GM21390 (cell line): ENCODE measurements around the gene ZNF644.
"Not testable (repeated sequence)": the region's sequence is repeated elsewhere in the genome, so short reads cannot be mapped to it uniquely, and the experiment has no call there.

ENCODE experiments used
- ATAC-seq: cut with Tn5 transposase; IDR thresholded peaks from one replicate; pipeline ENCODE4 v1.9.1; 2021; ENCODE audit not compliant: unreplicated experiment

ZNF644 gene

GRCh38 chr1:90928231-90928630, 93.6 kb downstream of the ZNF644 start:
- ATAC-seq = not testable (repeated sequence)

- not testable (repeated sequence) for ATAC-seq
Observed at GRCh38 chr1:90927674-90928073, 94.2 kb downstream of the ZNF644 start.

- no peak for ATAC-seq
Observed at GRCh38 chr1:90926971-90927370, 94.9 kb downstream of the ZNF644 start.

- no peak for ATAC-seq
Observed at GRCh38 chr1:90925928-90926869, 95.6 kb downstream of the ZNF644 start.

GRCh38 chr1:90924982-90925381, 96.9 kb downstream of the ZNF644 start:
- ATAC-seq = no peak

- ATAC-seq = no peak
Observed at GRCh38 chr1:90922996-90923395, 98.8 kb downstream of the ZNF644 start.

GRCh38 chr1:90922202-90922601, 99.6 kb downstream of the ZNF644 start:
- no peak for ATAC-seq

GRCh38 chr1:90919900-90920299, 101.9 kb downstream of the ZNF644 start:
- ATAC-seq = no peak

GRCh38 chr1:90919190-90919719, 102.6 kb downstream of the ZNF644 start:
- ATAC-seq = peak; percentile 57

GRCh38 chr1:90911353-90911752, 110.5 kb downstream of the ZNF644 start:
- ATAC-seq = no peak

GRCh38 chr1:90902672-90903071, 119.2 kb downstream of the ZNF644 start:
- no peak for ATAC-seq

- ATAC-seq = no peak
Observed at GRCh38 chr1:90899263-90899662, 122.6 kb downstream of the ZNF644 start.

GRCh38 chr1:90893679-90894078, 128.2 kb downstream of the ZNF644 start:
- ATAC-seq = not testable (repeated sequence)

GRCh38 chr1:90892884-90893283, 129.0 kb downstream of the ZNF644 start:
- not testable (repeated sequence) for ATAC-seq

- ATAC-seq = not testable (repeated sequence)
Observed at GRCh38 chr1:90892196-90892595, 129.6 kb downstream of the ZNF644 start.

GRCh38 chr1:90891756-90892155, 130.1 kb downstream of the ZNF644 start:
- ATAC-seq = not testable (repeated sequence)

- ATAC-seq = no peak
Observed at GRCh38 chr1:90882221-90882620, 139.6 kb downstream of the ZNF644 start.

- no peak for ATAC-seq
Observed at GRCh38 chr1:90881034-90881433, 140.8 kb downstream of the ZNF644 start.

GRCh38 chr1:90879281-90879680, 142.6 kb downstream of the ZNF644 start:
- ATAC-seq = no peak

GRCh38 chr1:90876101-90876500, 145.7 kb downstream of the ZNF644 start:
- ATAC-seq = no peak
